ENCODE data around the gene ACTG1.

The ACTG1 gene

GRCh38 chr17:81509207-81509971 is 3.2 kb downstream of the ACTG1 start:
- Histone ChIP-seq H3K27ac (peak overlapping the region; percentile 19), H3K27me3 (replicated peaks) (no peaks in the 10 kb centered on the region), H3K4me3 (ENCODE audit: low read depth, low read length) (peak overlapping the region; percentile 97), H3K36me3 (replicated peaks) (peaks cover 40% of the 10 kb centered on the region)
- TF ChIP-seq CTCF (IDR thresholded peaks at IDR 0.05; ENCODE audit: low read depth, low read length, missing control alignments) = no peak
- in situ Hi-C loops (cut with HindIII; ENCODE audit: low pct_ligation_motif_present, low sequenced_read_pairs) = no loop called here
- DNase-seq = no peak

DNA sequence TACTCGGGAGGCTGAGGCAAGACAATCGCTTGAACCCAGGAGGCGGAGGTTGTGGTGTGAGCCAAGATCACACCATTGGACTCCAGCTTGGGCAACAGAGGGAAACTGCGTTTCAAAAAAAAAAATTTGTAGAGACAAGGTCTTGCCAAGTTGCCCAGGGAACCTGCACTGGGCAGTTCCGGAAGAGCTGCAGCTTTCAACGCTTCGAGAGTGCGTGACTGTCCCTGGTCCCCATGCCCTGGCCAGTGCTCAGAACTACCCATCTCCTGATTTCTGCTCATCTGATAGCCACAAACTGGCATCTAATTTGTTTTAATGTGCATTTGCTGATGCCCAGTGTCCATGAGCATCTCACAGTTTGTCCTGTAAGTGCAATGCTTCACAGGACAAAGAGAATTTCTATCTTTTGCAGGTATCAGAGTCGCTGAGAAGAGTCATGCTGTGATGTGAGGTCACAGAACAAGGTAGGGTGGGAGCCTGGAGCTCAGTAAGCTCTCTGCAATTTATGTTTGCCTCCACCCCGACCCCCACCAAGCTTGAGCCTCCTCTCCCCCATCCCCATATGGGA is 3.9 kb downstream of the ACTG1 start:
- Histone ChIP-seq H3K36me3 (replicated peaks) (peaks cover 40% of the 10 kb centered on the region), H3K27me3 (replicated peaks) (no peaks in the 10 kb centered on the region), H3K27ac (no peak overlapping the region), H3K4me3 (ENCODE audit: low read depth, low read length) (peak overlapping the region; percentile 97)
- no peak for TF ChIP-seq CTCF (IDR thresholded peaks at IDR 0.05; ENCODE audit: low read depth, low read length, missing control alignments)
- in situ Hi-C loops (cut with HindIII; ENCODE audit: low pct_ligation_motif_present, low sequenced_read_pairs) = no loop called here
- DNase-seq = no peak

DNA sequence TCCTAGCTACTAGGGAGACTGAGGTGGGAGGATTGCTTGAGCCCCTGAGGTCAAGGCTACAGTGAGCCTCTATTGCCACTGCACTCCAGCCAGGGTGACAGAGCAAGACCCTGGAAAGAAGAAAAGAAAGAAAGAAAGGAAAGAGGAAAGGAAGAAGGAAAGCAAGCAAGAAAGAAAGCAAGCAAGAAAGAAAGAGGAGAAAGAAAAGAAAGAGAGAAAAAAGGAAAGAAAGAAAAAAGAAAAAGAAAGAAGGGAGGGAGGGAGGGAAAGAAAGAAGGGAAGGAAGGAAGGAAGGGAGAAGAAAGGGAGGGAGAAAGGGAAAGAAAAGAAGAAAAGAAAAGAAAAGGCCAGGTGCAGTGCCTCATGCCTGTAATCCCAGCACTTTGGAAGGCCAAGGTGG is 9.0 kb downstream of the ACTG1 start:
- no peak for TF ChIP-seq CTCF (IDR thresholded peaks at IDR 0.05; ENCODE audit: low read depth, low read length, missing control alignments)
- H3K27me3 ChIP-seq (replicated peaks) = no peaks in the 10 kb centered on the region
- H3K27ac ChIP-seq = no peak overlapping the region
- DNase-seq = no peak
- no peak overlapping the region for H3K4me3 ChIP-seq (ENCODE audit: low read depth, low read length)
- in situ Hi-C loops (cut with HindIII; ENCODE audit: low pct_ligation_motif_present, low sequenced_read_pairs) = no loop called here
- peaks cover 3% of the 10 kb centered on the region for H3K36me3 ChIP-seq (replicated peaks)

DNA sequence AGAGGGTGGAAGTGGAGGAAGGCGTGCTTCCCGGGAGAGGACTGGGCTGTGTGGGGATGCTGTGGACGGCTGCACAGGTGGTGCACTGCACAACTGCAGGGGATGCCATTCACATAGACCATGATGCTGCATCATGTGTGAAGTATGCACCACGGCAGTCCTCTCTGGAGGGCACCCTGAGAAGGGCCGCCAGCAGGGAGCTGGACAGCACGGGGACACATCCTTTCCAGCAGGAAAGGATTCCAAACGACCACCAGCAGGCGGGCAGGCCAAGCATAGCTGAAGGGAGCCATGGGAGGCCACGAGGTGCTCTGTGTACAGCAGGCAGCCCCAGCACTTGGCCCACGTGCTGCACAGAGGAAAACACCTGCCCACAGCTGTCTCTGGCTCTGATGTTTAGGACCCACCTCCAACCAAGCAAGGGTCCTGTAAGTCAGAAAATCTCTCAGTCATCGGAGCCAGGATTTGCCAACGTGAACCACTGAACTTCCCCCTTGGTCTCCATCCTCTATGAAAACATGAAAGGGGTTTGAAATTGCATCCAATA is 10.1 kb downstream of the ACTG1 start:
- H3K27ac ChIP-seq = no peak overlapping the region
- in situ Hi-C loops (cut with HindIII; ENCODE audit: low pct_ligation_motif_present, low sequenced_read_pairs) = no loop called here
- H3K27me3 ChIP-seq (replicated peaks) = no peaks in the 10 kb centered on the region
- DNase-seq = no peak
- TF ChIP-seq CTCF (IDR thresholded peaks at IDR 0.05; ENCODE audit: low read depth, low read length, missing control alignments) = no peak
- H3K36me3 ChIP-seq (replicated peaks) = no peaks in the 10 kb centered on the region
- no peak overlapping the region for H3K4me3 ChIP-seq (ENCODE audit: low read depth, low read length)

GRCh38 chr17:81500047-81500446 is 12.6 kb downstream of the ACTG1 start:
- in situ Hi-C loops (cut with HindIII; ENCODE audit: low pct_ligation_motif_present, low sequenced_read_pairs) = no loop called here
- no peaks in the 10 kb centered on the region for H3K27me3 ChIP-seq (replicated peaks)
- no peak overlapping the region for H3K4me3 ChIP-seq (ENCODE audit: low read depth, low read length)
- no peaks in the 10 kb centered on the region for H3K36me3 ChIP-seq (replicated peaks)
- no peak for TF ChIP-seq CTCF (IDR thresholded peaks at IDR 0.05; ENCODE audit: low read depth, low read length, missing control alignments)
- no peak overlapping the region for H3K27ac ChIP-seq
- DNase-seq = no peak
